ENCODE measurements around the gene CLIC1.

- TF ChIP-seq REST (IDR thresholded peaks at IDR 0.05; ENCODE audit: insufficient read depth in 1 of 2, low read depth in 2 of 2, low read length in 2 of 2) (no peak), POLR2AphosphoS5 (IDR thresholded peaks at IDR 0.05; ENCODE audit: low read depth, low read length) (no peak), TAF1 (IDR thresholded peaks at IDR 0.05; ENCODE audit: borderline replicate concordance, insufficient read depth, low read length) (no peak), FOXP2 (optimal IDR thresholded peaks at IDR 0.05; ENCODE audit: borderline replicate concordance, extremely low read depth, extremely low read length, insufficient read depth) (no peak), SIN3A (IDR thresholded peaks at IDR 0.05; ENCODE audit: borderline replicate concordance, insufficient read depth, low read length) (no peak)
These were observed 44.0 kb downstream of the CLIC1 start for GRCh38 chr6:31692353-31692752.
